HepG2 (cell line): ENCODE data around the gene OR2S2. TPM values are rescaled to one million over a fixed set of nuclear protein-coding genes. Genes with fewer than 3 reads are reported as not detected.
"Not testable (repeated sequence)": the region's sequence is repeated elsewhere in the genome, so short reads cannot be mapped to it uniquely, and the experiment has no call there.

ENCODE experiments used
- ATAC-seq: fragments of 200-7000 bp; cut with Tn5 transposase; 3 replicates; pipeline ENCODE4 v1.9.1; 2020; ENCODE audit warnings: mild to moderate bottlenecking, moderate library complexity
- BruUV-seq: library from RNA; stranded (reverse); fragments of 400-500 nt; replicated peaks from 2 replicates; lab custom pipeline; 2021; lab: Mats Ljungman, UMichigan
- CTCF ChIA-PET: fragments of 300-600 bp; formaldehyde crosslinking; extraction: SDS; loops from one replicate; lab custom pipeline; 2021; ENCODE audit warnings: low total read pairs, inconsistent platforms, low intra/inter-chr PET ratio; lab: Yijun Ruan, JAX
- POLR2A ChIA-PET: fragments of 350-600 bp; sonication (Branson Sonifier 250); formaldehyde crosslinking; loops from one replicate; lab custom pipeline; 2020; ENCODE audit warnings: antibody characterized with exemption, inconsistent platforms; lab: Yijun Ruan, JAX
- DNase-seq: peaks from one replicate; pipeline ENCODE4 v3.0.0-alpha.2; 2015; ENCODE audit warnings: low spot score
- FAIRE-seq: peaks from 3 replicates; lab custom pipeline; 2011; peaks lifted over from hg19 to GRCh38; lab: Jason Lieb, UNC
- H2AFZ ChIP-seq: one replicate; pipeline ENCODE4 v1.6.1; 2011; ENCODE audit warnings: low read length, inconsistent platforms
- H3K27ac ChIP-seq: fragments of 300-600 bp; 3 replicates; pipeline ENCODE4 v1.8.0; 2011; ENCODE audit warnings: mixed run types, mild to moderate bottlenecking, mixed read lengths, low read length, inconsistent platforms; ENCODE audit not compliant: insufficient read depth; ENCODE audit errors: extremely low read length
- H3K27me3 ChIP-seq, 2 experiments: fragments of 200-600 bp in 1 of 2; 2 replicates in 1 of 2; 3 replicates in 1 of 2; pipeline versions ENCODE4 v1.6.0 to v1.8.0; 2011; ENCODE audit warnings: low read length in 2 of 2, mild to moderate bottlenecking in 2 of 2, moderate library complexity in 2 of 2, inconsistent platforms in 1 of 2; ENCODE audit not compliant: insufficient read depth in 2 of 2, control insufficient read depth in 1 of 2
- H3K36me3 ChIP-seq, 2 experiments: fragments of 200-600 bp in 1 of 2; replicated peaks in 1 of 2; 2 replicates in 1 of 2; 3 replicates in 1 of 2; pipeline versions ENCODE4 v1.5.1 to v1.8.0; 2011; ENCODE audit warnings: low read length in 2 of 2, inconsistent platforms in 1 of 2; ENCODE audit not compliant: insufficient read depth in 2 of 2, control insufficient read depth in 1 of 2
- H3K4me1 ChIP-seq: 2 replicates; pipeline ENCODE4 v1.5.1; 2012; ENCODE audit warnings: low read length, inconsistent platforms; ENCODE audit not compliant: insufficient read depth
- H3K4me2 ChIP-seq: 2 replicates; pipeline ENCODE4 v1.6.0; 2011; ENCODE audit warnings: low read depth, low read length, inconsistent platforms
- H3K4me3 ChIP-seq, 3 experiments: fragments of 200-600 bp in 1 of 3; sonication (generic), shearing (Covaris generic) in 1 of 3; replicated peaks in 1 of 3; 2 replicates each; pipeline ENCODE4 v1.5.1; 2011 to 2016; ENCODE audit warnings: low read length in 3 of 3, inconsistent platforms in 2 of 3, low read depth in 2 of 3, mild to moderate bottlenecking in 2 of 3, control low read depth in 1 of 3, mixed read lengths in 1 of 3; ENCODE audit not compliant: insufficient read depth in 1 of 3
- H3K79me2 ChIP-seq: one replicate; pipeline ENCODE4 v1.6.1; 2011; ENCODE audit warnings: low read length, inconsistent platforms; ENCODE audit not compliant: insufficient read depth
- H3K9ac ChIP-seq: 2 replicates; pipeline ENCODE4 v1.6.0; 2011; ENCODE audit warnings: mild to moderate bottlenecking, low read depth, low read length, inconsistent platforms; ENCODE audit not compliant: insufficient read depth
- H3K9me3 ChIP-seq: 2 replicates; pipeline ENCODE4 v1.5.1; 2012; ENCODE audit warnings: mild to moderate bottlenecking, low read length
- H4K20me1 ChIP-seq: 2 replicates; pipeline ENCODE4 v1.6.0; 2011; ENCODE audit warnings: inconsistent platforms, mild to moderate bottlenecking, low read length, moderate library complexity; ENCODE audit not compliant: insufficient read depth
- ATF7-NPFF ChIP-seq: sonication (generic); formaldehyde crosslinking; IDR thresholded peaks from 2 replicates; pipeline ENCODE4 v1.8.1; 2023; ENCODE audit warnings: mild to moderate bottlenecking, low read depth, missing genetic modification reagents, moderate library complexity
- HHEX ChIP-seq: IDR thresholded peaks from 2 replicates; pipeline ENCODE4 v1.6.1; 2016; ENCODE audit warnings: control low read depth
- JUNB ChIP-seq: sonication (generic); formaldehyde crosslinking; IDR thresholded peaks from 2 replicates; pipeline ENCODE4 v1.8.0; 2022; ENCODE audit warnings: missing genetic modification reagents, mild to moderate bottlenecking, borderline replicate concordance
- NFE2L2 ChIP-seq: fragments of 150-350 bp; IDR thresholded peaks from 2 replicates; pipeline ENCODE4 v1.6.1; 2014; ENCODE audit warnings: low read length
- PHF20 ChIP-seq: sonication (generic); formaldehyde crosslinking; IDR thresholded peaks from 2 replicates; pipeline ENCODE4 v1.5.0; 2020; ENCODE audit warnings: mild to moderate bottlenecking, missing genetic modification reagents
- POLR2AphosphoS2 ChIP-seq: IDR thresholded peaks from 2 replicates; pipeline ENCODE4 v1.6.1; 2011; ENCODE audit warnings: low read depth, low read length, improper control_type of control experiment
- ZC3H4 ChIP-seq: sonication (generic); formaldehyde crosslinking; IDR thresholded peaks from 2 replicates; pipeline ENCODE4 v1.4.0; 2020; ENCODE audit warnings: missing genetic modification reagents, borderline replicate concordance
- ZNF260 ChIP-seq: sonication (generic); formaldehyde crosslinking; IDR thresholded peaks from 2 replicates; pipeline ENCODE4 v1.4.0; 2020; ENCODE audit warnings: missing genetic modification reagents, low read depth, mild to moderate bottlenecking, borderline replicate concordance
- ZNF546 ChIP-seq: sonication (generic); formaldehyde crosslinking; conservative IDR thresholded peaks from 2 replicates; pipeline ENCODE4 v1.8.1; 2023; ENCODE audit warnings: mild to moderate bottlenecking, missing genetic modification reagents
- WGBS: methylation state at CpG from one replicate; pipeline ENCODE4 v1.1.6; 2017; ENCODE audit warnings: low lambda C conversion rate; 5-methylcytosine and 5-hydroxymethylcytosine counted together
- in situ Hi-C: cut with HindIII; loops from 2 replicates; pipeline ENCODE4 v1.10.0; 2017; ENCODE audit warnings: low pct_unique_long_range_greater_than_20kb; ENCODE audit not compliant: extremely low pct_ligation_motif_present
- intact Hi-C: fragments of 100-400 bp; cut with micrococcal nuclease; formaldehyde crosslinking; loops from one replicate; pipeline ENCODE4 v1.10.0; 2022; ENCODE audit not compliant: unreplicated experiment
- polyA plus RNA-seq, 8 experiments: library from polyadenylated mRNA; depleted of rRNA in 3 of 8; stranded (reverse) in 7 of 8; unstranded in 1 of 8; fragments of >200 nt; fragmentation: Illumina TruSeq in 4 of 8; extraction: Trizol in 4 of 8; gene quantifications; 2 replicates each; pipeline versions ENCODE4 v1.2.1 to v1.2.3, GENCODE V29; 2011 to 2016; ENCODE audit warnings: low read depth in 4 of 8, missing spikeins in 1 of 8, mixed read lengths in 1 of 8; ENCODE audit not compliant: insufficient read depth in 1 of 8
- total RNA-seq, 5 experiments: library from RNA; depleted of rRNA; stranded (reverse); fragments of >200 nt; fragmentation: Illumina TruSeq; extraction: Trizol; gene quantifications; 2 replicates each; pipeline ENCODE4 v1.2.3, GENCODE V29; 2016; ENCODE audit warnings: low read depth in 1 of 5
- TF ChIP-seq, protein P1 (sequence below): sonication (generic); formaldehyde crosslinking; IDR thresholded peaks from 2 replicates; pipeline ENCODE4 v1.4.0; 2020; ENCODE audit warnings: missing genetic modification reagents

OR2S2 gene
- total and polyA plus RNA-seq, 2 of the 13 experiments (the other 11 are each of a cell fraction or from before 2014, with no cell fraction given), result not detected

- TF ChIP-seq NFE2L2 (no peak), ZNF260 (CRISPR knock-in tag) (no peak), PHF20 (CRISPR knock-in tag) (no peak), ZC3H4 (CRISPR knock-in tag) (no peak), ZNF546 (CRISPR knock-in tag) (no peak)
- TF ChIP-seq, all 625 proteins: peak for 0
Measured at GRCh38 chr9:35935261-35935660, 22.7 kb downstream of the OR2S2 start (continued).

GRCh38 chr9:35934069-35934468 lies 23.9 kb downstream of the OR2S2 start:
- intact Hi-C loops, POLR2A ChIA-PET, H2AFZ ChIP-seq, H3K27me3 ChIP-seq, H4K20me1 ChIP-seq, H3K36me3 ChIP-seq, H3K9me3 ChIP-seq, H3K79me2 ChIP-seq, H3K4me3 ChIP-seq, DNase-seq, H3K4me1 ChIP-seq, ATAC-seq, H3K27ac ChIP-seq, H3K4me2 ChIP-seq, FAIRE-seq, CTCF ChIA-PET, H3K9ac ChIP-seq, in situ Hi-C loops, BruUV-seq: not testable (repeated sequence)
- WGBS, result 58% methylated on average over 6 of the region's 6 CpGs

GRCh38 chr9:35933550-35934067 lies 24.3 kb downstream of the OR2S2 start:
- Histone ChIP-seq H3K9me3 (no peaks in the 10 kb centered on the region), H3K79me2 (no peaks in the 10 kb centered on the region), H3K4me1 (peaks cover 7% of the 10 kb centered on the region), H3K4me2 (no peak overlapping the region), H3K36me3 (no peaks in the 10 kb centered on the region), H4K20me1 (no peaks in the 10 kb centered on the region), H3K27ac (no peak overlapping the region), H3K4me3 (no peak overlapping the region), H3K27me3 (0 out of 5 replicates have a peak, but pooled peaks cover 0 to 3% of the 10 kb centered on the region in 2 experiments), H3K9ac (no peak overlapping the region), H2AFZ (no peak overlapping the region)
- WGBS, result 14% methylated on average over 4 of the region's 4 CpGs
- POLR2A ChIA-PET, result no interaction called here
- intact Hi-C loops, result no loop called here
- no peak for TF ChIP-seq POLR2AphosphoS2
- TF ChIP-seq ATF7-NPFF (CRISPR knock-in tag), result no peak
- no peak for TF ChIP-seq HHEX
- TF ChIP-seq, protein P1, sequence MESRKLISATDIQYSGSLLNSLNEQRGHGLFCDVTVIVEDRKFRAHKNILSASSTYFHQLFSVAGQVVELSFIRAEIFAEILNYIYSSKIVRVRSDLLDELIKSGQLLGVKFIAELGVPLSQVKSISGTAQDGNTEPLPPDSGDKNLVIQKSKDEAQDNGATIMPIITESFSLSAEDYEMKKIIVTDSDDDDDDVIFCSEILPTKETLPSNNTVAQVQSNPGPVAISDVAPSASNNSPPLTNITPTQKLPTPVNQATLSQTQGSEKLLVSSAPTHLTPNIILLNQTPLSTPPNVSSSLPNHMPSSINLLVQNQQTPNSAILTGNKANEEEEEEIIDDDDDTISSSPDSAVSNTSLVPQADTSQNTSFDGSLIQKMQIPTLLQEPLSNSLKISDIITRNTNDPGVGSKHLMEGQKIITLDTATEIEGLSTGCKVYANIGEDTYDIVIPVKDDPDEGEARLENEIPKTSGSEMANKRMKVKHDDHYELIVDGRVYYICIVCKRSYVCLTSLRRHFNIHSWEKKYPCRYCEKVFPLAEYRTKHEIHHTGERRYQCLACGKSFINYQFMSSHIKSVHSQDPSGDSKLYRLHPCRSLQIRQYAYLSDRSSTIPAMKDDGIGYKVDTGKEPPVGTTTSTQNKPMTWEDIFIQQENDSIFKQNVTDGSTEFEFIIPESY (CRISPR knock-in tag), result no peak
- no peak for TF ChIP-seq JUNB (CRISPR knock-in tag)
- ATAC-seq (no peak), FAIRE-seq (no peak), DNase-seq (no peak)
- CTCF ChIA-PET, result no interaction called here
- in situ Hi-C loops, result no loop called here
- no TSS peak for BruUV-seq
